ENCODE results near the gene BET1L.
"Not testable (repeated sequence)": the region's sequence is repeated elsewhere in the genome, so short reads cannot be mapped to it uniquely, and the experiment has no call there.

Gene BET1L

DNA sequence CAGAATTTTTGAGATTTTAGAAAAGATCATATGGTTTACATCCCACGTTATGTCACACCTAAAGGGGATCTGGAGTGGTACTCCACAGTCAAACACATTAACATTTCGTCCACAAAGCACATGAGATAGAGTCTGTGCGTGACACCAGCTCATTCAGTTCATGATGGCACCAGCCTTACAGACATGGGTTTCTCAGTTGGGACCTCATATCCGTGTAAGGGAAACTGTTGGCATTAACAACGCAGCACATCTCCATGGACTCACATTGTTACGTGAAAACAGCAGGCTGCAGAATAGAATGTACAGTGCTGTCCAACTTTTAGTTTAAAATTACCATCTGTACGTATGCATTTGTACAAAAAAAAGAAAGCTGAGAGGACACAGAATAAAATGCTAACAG, 14.3 kb upstream of the BET1L start:
- no peaks in the 10 kb centered on the region for H3K9me3 Mint-ChIP-seq
- peaks cover 17% of the 10 kb centered on the region for H3K36me3 Mint-ChIP-seq
- peaks cover 10% of the 10 kb centered on the region for H3K4me1 Mint-ChIP-seq
- H3K27me3 Mint-ChIP-seq, result no peaks in the 10 kb centered on the region
- DNase-seq (ENCODE audit: low spot score in 2 of 2) (no peak), ATAC-seq (ENCODE audit: low read depth) (no peak)
- H3K27ac Mint-ChIP-seq, result no peak overlapping the region
- no peak overlapping the region for H3K4me3 Mint-ChIP-seq

DNA sequence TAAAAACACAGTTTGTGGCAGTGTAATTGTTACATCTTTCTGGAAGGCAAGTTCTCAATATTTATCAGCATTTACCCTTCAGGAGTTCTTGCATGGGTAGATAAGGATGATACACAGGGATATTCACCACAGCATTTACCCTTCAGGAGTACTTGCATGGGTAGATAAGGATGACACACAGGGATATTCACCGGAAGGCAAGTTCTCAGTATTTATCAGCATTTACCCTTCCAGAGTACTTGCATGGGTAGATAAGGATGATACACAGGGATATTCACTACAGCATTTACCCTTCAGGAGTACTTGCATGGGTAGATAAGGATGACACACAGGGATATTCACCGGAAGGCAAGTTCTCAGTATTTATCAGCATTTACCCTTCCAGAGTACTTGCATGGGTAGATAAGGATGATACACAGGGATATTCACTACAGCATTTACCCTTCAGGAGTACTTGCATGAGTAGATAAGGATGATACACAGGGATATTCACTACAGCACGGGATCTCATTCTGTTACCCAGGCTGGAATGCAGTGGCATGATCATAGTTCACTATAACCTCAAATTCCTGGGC, 13.5 kb upstream of the BET1L start:
- H3K4me3 Mint-ChIP-seq; ATAC-seq (ENCODE audit: low read depth); H3K4me1 Mint-ChIP-seq; DNase-seq (ENCODE audit: low spot score in 2 of 2); H3K27ac Mint-ChIP-seq; H3K9me3 Mint-ChIP-seq; H3K27me3 Mint-ChIP-seq: not testable (repeated sequence)
- peaks cover 17% of the 10 kb centered on the region for H3K36me3 Mint-ChIP-seq

DNA sequence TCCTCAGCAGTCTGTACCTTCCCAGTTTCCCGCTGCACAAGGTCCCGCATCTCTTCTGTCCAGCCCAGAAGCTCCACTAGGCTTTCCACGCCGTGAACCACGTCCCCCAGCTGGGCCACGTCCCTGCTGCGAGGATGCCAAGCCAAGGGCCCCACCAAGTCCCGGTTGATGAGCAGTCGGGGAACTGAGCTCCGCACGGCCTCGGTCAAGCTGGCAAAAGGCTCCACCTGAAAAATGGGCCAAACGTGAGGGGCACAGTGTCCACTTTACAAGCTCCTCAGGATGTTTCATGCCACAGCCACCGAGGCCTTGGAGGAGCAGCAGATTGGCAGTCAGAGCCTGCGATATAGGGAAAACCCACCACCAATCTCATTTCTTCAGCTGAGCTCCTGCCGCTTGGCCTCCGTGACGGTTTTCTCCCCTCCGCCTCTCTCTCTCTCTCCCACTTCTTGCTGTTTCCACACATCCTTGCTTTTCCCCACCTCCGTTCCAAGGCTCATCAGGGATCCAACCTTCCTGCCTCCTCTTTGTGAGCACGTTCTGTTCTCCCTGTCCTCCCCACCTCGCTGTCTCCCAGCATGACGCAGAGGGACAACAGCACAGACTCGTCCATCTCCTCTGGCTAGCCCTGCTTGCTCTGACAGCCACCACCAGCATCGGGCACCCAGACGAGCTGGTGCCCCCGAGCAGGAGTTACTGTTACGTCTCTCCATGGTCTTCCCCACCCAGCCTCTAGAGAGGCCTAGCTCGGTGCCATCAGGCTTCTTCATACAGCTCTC, 11.8 kb upstream of the BET1L start:
- Mint-ChIP-seq H3K4me3 (no peak overlapping the region), H3K4me1 (peaks cover 3% of the 10 kb centered on the region), H3K27me3 (no peaks in the 10 kb centered on the region), H3K9me3 (no peaks in the 10 kb centered on the region), H3K27ac (no peak overlapping the region), H3K36me3 (peaks cover 22% of the 10 kb centered on the region)
- no peak for DNase-seq (ENCODE audit: low spot score in 2 of 2)
- no peak for ATAC-seq (ENCODE audit: low read depth)

DNA sequence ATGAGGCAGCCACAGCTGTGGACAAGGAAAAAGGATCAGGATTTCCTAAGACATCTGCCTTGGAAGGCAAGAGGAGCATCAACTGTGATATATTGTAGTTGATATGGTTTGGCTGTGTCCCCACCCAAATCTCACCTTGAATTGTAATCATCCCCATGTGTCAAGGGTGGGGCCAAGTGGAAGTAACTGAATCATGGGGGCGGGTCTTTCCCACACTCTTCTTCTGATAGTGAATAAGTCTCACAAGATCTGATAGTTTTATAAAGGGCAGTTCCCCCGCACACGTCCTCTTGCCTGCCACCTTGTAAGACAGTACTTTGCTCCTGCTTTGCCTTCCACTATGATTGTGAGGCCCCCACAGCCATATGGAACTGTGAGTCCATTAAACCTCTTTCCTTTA, 10.5 kb upstream of the BET1L start:
- Mint-ChIP-seq H3K4me3 (no peak overlapping the region), H3K27ac (peak overlapping the region; percentile 20), H3K4me1 (peaks cover 3% of the 10 kb centered on the region), H3K36me3 (peaks cover 22% of the 10 kb centered on the region), H3K27me3 (no peaks in the 10 kb centered on the region), H3K9me3 (no peaks in the 10 kb centered on the region)
- ATAC-seq (ENCODE audit: low read depth) (no peak), DNase-seq (ENCODE audit: low spot score in 2 of 2) (no peak)

DNA sequence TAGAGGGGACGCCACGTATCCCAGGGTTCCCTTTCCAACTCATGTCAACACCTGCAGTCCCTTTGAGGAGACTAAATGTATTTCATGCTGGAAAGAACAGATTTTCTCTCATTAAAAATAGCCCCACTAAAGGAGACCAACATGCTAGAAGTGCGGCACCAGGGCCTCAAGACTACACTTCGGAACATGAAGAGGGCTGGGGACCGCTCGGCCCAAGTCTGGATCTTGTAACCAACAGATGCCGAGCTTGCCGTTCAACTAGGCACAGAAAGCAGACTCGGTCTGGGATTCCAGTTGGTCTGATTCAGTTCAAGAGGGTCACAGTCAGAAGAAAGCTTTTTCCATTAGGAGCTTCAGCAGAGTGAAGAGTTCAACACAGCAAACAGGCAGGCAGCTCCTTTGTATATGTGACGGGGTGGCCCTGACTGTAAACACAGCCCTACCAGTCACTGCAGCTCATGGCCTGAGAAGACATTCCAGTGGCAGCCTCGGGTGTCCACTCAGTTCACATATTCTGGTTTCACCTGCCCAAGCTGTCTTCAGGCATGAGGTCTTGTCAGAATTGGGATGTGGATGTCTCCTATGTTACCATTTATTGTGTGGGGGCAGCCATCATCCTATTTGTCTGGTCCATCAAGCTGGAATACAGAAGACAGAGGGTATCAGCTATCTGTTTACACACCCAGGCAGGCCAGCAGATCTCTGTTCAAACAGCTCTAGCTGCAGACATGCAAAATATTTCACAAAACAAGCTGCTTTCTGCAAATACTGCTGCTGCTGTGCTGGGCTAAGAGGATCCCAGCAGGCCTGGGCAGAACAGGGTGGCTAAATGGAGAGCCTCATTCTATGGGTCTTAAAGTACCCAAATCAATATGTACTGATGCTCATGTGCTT, 9.1 kb upstream of the BET1L start:
- Mint-ChIP-seq H3K4me1 (peaks cover 3% of the 10 kb centered on the region), H3K27ac (no peak overlapping the region), H3K9me3 (no peaks in the 10 kb centered on the region), H3K4me3 (no peak overlapping the region), H3K27me3 (no peaks in the 10 kb centered on the region), H3K36me3 (peaks cover 17% of the 10 kb centered on the region)
- no peak for DNase-seq (ENCODE audit: low spot score in 2 of 2)
- ATAC-seq (ENCODE audit: low read depth), result no peak

DNA sequence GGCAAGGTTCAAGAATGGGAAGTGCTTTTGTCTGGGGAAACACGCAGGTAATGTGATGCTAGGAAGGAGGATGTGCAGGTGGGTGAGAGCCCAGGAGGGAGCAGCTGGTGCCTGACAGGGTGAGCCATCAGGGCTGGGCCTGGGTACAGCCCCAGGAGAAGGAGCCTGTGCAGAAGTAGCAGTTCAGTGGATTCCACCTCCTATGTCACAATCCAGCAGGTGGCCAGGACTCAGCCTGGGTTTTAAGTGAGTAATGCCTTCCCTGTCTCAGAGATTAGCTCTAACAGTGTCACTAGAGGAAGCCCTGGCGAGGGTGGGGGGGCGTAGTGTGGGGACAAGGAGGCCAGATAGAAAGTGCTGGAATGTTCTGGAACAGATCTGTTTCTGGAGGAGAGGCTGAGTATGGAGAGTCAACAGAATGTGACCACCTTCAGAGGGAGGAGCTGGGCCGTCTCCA, 8.4 kb upstream of the BET1L start:
- Mint-ChIP-seq H3K4me3 (no peak overlapping the region), H3K4me1 (peaks cover 3% of the 10 kb centered on the region), H3K27me3 (no peaks in the 10 kb centered on the region), H3K27ac (no peak overlapping the region), H3K36me3 (peaks cover 17% of the 10 kb centered on the region), H3K9me3 (no peaks in the 10 kb centered on the region)
- DNase-seq (ENCODE audit: low spot score in 2 of 2) (no peak), ATAC-seq (ENCODE audit: low read depth) (no peak)

DNA sequence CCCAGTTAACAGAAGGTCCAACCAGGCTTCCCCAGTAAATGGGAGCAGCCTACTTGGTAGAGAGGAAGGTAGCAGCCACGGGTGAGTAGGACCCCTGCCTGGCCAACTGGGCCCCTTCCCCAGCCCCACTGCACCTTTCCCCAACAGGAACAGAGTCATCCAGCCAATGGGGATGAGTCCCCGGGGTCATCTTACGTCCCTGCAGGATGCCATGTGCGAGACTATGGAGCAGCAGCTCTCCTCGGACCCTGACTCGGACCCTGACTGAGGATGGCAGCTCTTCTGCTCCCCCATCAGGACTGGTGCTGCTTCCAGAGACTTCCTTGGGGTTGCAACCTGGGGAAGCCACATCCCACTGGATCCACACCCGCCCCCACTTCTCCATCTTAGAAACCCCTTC, 6.9 kb upstream of the BET1L start:
- Mint-ChIP-seq H3K9me3 (no peaks in the 10 kb centered on the region), H3K27me3 (no peaks in the 10 kb centered on the region), H3K4me1 (peaks cover 6% of the 10 kb centered on the region), H3K36me3 (peaks cover 13% of the 10 kb centered on the region), H3K27ac (no peak overlapping the region), H3K4me3 (no peak overlapping the region)
- ATAC-seq (ENCODE audit: low read depth) (no peak), DNase-seq (ENCODE audit: low spot score in 2 of 2) (no peak)

DNA sequence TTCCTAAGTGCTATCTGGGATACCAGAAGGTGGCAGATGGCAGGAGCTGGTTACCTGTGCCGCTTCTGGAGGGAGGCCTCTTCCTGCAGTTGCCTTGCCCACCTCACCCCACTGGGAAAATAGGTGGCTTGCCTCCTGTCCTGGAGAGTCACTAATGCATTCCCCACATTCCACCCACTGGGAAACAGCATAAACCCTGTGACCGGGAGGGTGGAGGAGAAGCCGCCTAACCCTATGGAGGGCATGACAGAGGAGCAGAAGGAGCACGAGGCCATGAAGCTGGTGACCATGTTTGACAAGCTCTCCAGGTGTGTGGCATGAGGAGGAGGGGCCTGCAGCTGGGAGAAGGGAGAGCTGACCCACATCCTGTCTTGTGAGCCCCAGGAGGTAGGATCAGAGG, 5.9 kb upstream of the BET1L start:
- no peaks in the 10 kb centered on the region for H3K27me3 Mint-ChIP-seq
- H3K4me1 Mint-ChIP-seq, result peaks cover 10% of the 10 kb centered on the region
- DNase-seq (ENCODE audit: low spot score in 2 of 2), result no peak
- H3K27ac Mint-ChIP-seq, result no peak overlapping the region
- no peak overlapping the region for H3K4me3 Mint-ChIP-seq
- peaks cover 15% of the 10 kb centered on the region for H3K36me3 Mint-ChIP-seq
- no peaks in the 10 kb centered on the region for H3K9me3 Mint-ChIP-seq
- no peak for ATAC-seq (ENCODE audit: low read depth)

DNA sequence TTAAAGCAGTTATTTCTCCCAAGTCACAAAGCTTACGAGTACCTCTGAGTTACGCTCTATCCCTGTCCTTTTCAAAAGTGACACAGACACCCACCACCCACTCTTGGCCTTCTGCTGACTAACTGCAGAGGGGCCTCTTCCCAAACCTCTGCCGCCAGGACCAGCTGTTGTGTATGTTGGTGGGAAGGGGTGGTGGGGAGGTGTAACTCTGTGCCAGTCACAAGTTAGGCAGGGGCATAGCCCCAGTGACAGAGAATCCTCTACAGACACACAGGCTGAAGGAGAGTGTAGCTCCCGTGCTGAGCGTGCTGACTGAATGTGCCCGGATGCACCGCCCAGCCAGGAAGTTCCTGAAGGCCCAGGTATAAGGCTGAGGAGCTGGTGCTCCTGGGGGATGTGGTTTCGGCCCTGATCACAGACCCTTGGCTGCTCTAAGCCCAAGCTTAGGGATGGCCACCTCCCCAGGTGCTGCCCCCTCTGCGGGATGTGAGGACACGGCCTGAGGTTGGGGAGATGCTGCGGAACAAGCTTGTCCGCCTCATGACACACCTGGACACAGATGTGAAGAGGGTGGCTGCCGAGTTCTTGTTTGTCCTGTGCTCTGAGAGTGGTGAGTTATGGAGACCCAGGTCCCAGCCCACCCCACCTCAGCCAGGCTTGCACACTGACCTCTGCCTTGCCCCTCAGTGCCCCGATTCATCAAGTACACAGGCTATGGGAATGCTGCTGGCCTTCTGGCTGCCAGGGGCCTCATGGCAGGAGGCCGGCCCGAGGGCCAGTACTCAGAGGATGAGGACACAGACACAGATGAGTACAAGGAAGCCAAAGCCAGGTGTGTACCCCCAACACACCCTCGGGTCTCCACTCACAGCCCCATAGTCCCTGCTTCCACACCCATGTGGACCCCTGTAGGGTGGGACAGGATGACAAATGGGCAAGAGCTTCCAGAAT, 5.2 kb upstream of the BET1L start:
- Mint-ChIP-seq H3K4me1 (peaks cover 7% of the 10 kb centered on the region), H3K9me3 (no peaks in the 10 kb centered on the region), H3K27me3 (no peaks in the 10 kb centered on the region), H3K36me3 (peaks cover 15% of the 10 kb centered on the region), H3K4me3 (no peak overlapping the region), H3K27ac (no peak overlapping the region)
- DNase-seq (ENCODE audit: low spot score in 2 of 2), result no peak
- ATAC-seq (ENCODE audit: low read depth), result no peak

DNA sequence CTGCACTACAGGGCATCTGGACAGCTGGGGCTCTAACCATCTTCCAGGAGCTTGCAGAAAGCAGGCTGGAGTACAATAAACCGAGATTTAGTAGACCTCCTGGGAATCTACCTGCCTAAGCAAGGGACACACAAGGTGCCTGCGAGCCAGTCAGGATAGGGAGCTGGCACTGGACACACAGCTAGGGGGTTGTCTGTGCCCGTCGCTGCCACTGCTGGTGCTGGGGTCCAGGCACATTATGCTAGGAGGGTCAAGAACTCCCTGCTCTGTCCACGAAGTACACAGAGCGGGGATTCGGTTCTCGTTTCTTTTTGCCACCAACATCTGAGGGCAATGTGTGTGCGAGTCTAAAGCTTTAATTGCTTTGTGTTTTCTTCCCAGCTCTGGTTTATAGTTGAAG, 4.5 kb upstream of the BET1L start:
- Mint-ChIP-seq H3K36me3 (peaks cover 15% of the 10 kb centered on the region), H3K9me3 (no peaks in the 10 kb centered on the region), H3K4me1 (peaks cover 7% of the 10 kb centered on the region), H3K27ac (no peak overlapping the region), H3K4me3 (no peak overlapping the region), H3K27me3 (no peaks in the 10 kb centered on the region)
- ATAC-seq (ENCODE audit: low read depth) (no peak), DNase-seq (ENCODE audit: low spot score in 2 of 2) (no peak)

DNA sequence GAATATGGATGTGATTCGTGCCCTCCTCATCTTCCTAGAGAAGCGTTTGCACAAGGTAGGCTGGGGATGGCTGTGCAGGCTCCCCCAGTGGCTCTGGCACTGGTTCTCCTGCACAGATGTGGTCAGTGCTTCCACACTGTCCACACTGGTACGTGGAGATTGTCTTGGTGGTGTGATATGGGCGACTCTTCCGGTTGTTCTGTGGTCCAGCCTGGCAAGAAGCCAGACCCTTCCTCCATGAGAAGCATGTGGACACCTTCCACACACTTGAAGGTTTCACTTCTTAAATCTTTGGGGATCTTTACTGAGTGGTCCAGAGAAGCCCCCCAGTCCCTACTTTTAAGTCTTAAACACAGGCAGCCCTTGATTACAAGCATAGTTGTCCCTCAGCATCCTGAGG, 4.1 kb upstream of the BET1L start:
- no peaks in the 10 kb centered on the region for H3K9me3 Mint-ChIP-seq
- H3K36me3 Mint-ChIP-seq, result peaks cover 15% of the 10 kb centered on the region
- H3K27ac Mint-ChIP-seq, result no peak overlapping the region
- DNase-seq (ENCODE audit: low spot score in 2 of 2), result no peak
- H3K4me3 Mint-ChIP-seq, result no peak overlapping the region
- ATAC-seq (ENCODE audit: low read depth), result no peak
- H3K4me1 Mint-ChIP-seq, result peaks cover 8% of the 10 kb centered on the region
- no peaks in the 10 kb centered on the region for H3K27me3 Mint-ChIP-seq

DNA sequence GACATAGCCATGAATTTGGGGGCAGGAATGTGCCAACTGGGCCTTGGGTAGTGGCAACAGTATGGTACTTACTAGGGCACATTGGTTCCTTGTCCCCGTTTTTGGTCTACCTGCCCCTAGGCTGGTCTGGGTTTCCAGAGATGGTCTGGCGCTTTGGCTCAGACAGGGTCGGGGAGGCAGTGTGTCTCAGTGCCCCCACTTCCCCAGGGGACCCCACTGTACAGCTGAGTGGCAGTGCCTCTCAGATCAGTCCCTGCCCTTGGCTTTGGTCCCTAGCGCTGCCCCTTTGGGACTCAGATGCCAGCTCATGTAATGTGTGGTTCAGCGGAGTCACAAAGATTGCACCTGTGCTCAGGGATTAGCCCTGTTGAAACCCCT, 3.6 kb upstream of the BET1L start:
- Mint-ChIP-seq H3K36me3 (peaks cover 15% of the 10 kb centered on the region), H3K4me1 (peaks cover 12% of the 10 kb centered on the region), H3K27ac (peak overlapping the region; percentile 14), H3K27me3 (no peaks in the 10 kb centered on the region), H3K9me3 (no peaks in the 10 kb centered on the region), H3K4me3 (no peak overlapping the region)
- DNase-seq (ENCODE audit: low spot score in 2 of 2) (no peak), ATAC-seq (ENCODE audit: low read depth) (no peak)

DNA sequence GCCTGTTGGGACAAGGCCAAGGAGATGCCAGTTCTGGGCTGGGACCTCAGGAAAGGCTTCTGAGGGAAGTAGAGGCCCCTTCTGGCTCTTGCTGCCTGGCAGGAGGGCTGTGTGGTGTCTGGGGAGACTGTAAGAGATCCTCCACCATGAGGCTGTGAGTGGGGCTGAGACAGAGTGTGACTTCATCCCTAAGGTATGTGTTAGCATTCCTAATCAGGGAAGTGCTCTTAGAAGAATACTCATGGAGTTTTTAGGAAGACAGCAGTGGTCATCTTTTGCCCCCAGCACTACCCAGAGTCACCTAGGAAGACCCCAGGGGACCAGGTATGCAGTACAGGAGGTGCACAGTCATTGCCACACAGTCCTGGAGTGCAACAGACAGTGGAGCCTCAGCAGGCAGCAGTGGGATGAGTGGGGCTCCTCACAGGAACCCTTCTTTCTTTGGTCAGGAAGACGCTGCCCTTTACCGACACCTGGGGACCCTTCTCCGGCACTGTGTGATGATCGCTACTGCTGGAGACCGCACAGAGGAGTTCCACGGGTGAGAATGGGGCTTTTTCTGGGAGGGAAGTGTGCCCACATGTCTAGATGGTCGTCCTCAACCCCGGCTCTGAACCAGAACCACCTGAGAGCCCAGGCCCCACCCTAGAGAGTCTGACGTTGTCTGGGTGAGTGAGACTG, 3.1 kb upstream of the BET1L start:
- peak overlapping the region; percentile 37 for H3K4me3 Mint-ChIP-seq
- DNase-seq (ENCODE audit: low spot score in 2 of 2) (no peak), ATAC-seq (ENCODE audit: low read depth) (no peak)

More for the DNA sequence above, 3.1 kb upstream of the BET1L start:
- peaks cover 13% of the 10 kb centered on the region for H3K36me3 Mint-ChIP-seq
- H3K4me1 Mint-ChIP-seq, result peaks cover 14% of the 10 kb centered on the region
- H3K27ac Mint-ChIP-seq, result peak overlapping the region; percentile 14
- H3K9me3 Mint-ChIP-seq, result no peaks in the 10 kb centered on the region
- H3K27me3 Mint-ChIP-seq, result no peaks in the 10 kb centered on the region
